GM21737 (cell line): ENCODE results near the gene TMEM161B.
"Not testable (repeated sequence)": the region's sequence is repeated elsewhere in the genome, so short reads cannot be mapped to it uniquely, and the experiment has no call there.

Experiments used
- ATAC-seq: cut with Tn5 transposase; IDR thresholded peaks from one replicate; pipeline ENCODE4 v1.9.1; 2021; ENCODE audit warnings: mild to moderate bottlenecking, moderate library complexity; ENCODE audit not compliant: unreplicated experiment

The TMEM161B gene

DNA sequence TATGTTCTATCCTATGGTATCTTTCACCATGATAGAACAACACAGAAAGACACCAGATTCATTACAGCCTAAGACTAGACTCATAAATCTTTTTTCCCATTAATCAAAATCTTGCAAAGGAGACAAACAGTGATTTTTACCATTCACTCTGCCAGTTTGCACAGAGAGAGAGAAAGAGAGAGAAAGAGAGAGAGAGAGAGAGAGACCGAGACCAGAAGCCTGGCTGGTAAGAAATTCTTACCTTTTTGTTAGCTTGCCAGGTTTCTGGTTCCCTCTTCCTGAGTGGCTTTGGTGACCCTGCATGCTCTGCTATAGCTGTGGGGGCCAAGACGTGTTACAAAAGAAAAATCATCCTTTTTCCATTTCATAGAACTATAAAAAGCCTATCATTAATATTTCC, 18.6 kb downstream of the TMEM161B start:
- no peak for ATAC-seq

DNA sequence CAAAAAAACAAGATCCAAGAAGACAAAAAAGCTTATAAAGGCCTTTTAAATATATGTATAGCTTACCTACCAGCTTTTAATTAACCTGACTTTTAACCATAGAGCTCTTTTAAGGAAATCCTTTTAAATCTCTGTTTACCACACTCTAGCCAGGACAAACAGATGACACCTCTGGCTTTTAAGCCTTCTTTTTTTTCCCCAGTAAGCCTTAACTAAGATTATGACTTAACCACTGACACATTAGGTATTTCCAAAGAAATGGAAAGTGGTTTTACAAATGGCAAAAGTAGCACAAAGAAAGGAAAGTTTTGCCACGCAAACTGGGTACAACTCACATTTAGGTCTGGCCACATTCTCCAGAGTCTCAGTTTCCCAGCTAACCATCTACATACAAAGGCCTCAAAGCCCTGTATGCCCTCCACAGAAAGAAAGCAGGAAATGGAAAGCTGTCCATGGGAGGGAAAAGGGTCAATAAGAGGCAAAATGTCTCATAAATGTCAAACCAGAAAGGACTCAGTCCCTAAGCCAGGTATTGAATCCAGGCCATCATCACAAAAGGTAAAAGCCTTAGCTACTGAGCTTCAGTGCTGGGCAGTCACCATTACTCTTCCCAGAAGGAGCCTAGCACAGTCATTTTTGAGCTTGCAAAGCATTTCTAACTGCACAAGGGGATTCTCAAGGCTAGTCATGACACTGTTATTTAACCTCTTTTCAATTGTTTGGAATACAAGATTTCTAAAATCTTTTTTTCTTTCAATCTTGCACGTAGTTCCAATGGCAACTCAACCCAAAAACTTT, 19.7 kb downstream of the TMEM161B start:
- ATAC-seq: no peak

DNA sequence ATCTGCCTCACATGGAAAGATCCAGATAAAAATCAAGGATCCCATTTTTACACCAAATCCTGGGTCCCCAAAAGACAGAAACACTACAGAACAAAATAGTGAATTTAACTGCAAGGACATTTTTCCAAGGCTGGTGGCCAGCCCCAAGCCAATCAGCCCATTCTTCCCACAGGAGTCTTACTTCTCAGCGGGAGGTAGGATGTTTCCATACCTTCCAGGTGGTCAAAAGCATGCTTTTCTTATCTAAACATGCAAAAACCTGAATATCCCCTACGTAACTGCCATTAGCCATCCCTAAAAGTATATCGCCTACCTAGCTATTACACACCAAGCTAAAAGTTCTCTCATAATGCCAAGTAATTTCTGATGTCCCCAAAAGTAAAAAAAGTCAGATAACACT, 20.6 kb downstream of the TMEM161B start:
- no peak for ATAC-seq

DNA sequence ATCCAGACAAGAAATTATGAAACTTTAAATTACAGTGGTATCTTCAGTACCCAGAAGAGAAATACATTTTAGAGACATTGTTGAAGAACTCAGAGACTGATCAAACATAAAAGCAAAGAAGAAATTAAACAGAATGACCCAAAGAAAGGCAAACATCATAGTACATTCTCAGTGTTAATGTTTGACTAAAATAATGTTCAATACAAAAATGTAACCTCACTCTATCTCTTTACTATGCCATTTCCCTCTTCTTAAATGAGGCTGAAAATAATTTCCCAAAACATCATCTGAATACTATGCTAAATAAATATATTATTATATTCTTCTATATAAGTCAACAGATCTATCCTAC, 22.8 kb downstream of the TMEM161B start:
- ATAC-seq: no peak

DNA sequence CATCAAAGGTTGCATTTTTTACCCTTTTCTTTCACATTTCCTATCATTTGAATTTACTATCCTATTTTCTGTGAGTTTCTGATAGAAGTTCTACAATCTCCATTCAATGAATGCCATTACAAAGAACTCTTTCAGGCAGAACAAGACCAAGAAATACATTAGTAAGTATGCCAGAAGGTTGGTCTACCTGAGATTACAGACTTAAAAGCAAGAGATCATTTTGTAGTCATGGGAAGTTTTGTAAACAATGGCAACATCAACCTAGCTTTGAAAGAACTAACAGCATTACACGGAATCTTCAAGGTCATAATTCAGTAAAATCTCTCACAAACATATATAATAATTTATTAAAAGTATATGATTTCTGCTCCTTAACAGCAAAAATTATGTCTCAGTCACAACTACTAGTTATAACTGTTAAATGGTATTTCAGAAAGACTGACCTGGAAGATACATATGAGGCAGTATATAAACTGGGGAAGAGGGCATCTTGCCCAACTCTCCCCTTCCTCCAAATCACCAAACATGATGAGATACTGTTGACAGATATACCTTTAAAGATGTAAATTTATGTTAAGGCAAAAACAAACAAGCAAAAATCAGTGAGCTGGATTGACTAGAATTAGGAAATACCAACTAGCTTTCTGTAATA, 23.3 kb downstream of the TMEM161B start:
- ATAC-seq: no peak

DNA sequence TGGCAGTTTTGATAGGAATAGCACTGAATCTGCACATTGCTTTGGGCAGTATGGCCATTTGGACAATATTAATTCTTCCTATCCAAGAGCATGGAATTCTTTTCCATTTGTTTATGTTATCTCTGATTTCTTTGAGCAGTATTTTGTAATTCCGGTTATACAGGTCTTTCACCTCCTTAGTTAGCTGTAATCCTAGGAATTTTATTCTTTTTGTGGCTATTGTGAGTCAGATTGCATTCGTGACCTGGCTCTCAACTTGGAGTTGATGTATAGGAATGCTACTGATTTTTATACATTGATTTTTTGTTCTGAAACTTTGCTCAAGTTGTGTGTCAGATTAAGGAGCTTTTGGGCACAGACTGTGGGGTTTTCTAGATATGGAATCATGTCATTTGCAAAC, 24.0 kb downstream of the TMEM161B start:
- no peak for ATAC-seq

DNA sequence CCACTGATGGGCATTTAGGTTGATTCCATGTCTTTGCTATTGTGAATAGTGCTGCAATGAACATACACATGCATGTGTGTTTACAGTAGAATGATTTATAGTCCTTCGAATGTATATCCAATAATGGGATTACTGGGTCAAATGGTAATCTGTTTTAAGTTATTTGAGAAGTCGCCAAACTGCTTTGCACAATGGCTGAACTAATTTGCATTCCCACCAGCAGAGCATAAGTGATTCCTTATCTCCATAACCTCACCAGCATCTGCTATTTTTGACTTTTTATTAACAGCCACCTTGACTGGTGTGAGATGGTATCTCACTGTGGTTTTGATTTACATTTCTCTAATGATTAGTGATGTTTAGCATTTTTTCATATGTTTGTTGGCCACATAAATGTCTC, 25.2 kb downstream of the TMEM161B start:
- not testable (repeated sequence) for ATAC-seq

DNA sequence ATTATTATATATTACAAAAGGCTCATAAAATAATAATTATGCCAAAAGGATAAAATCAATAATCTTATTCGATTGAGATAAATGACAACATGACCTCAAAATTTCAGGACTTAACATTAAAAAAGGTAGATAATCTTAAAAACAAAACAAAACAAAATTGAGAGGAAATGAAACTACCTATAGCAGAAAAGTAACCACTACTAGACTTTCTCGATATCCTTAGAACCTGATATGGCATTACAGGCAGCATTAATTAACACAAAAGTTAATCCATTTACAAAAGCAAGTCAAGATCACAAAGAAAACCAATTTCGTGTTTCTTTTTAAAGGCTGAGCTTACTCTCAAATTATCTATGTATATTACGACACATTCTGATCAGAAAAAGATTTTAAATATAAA, 29.9 kb downstream of the TMEM161B start:
- no peak for ATAC-seq

DNA sequence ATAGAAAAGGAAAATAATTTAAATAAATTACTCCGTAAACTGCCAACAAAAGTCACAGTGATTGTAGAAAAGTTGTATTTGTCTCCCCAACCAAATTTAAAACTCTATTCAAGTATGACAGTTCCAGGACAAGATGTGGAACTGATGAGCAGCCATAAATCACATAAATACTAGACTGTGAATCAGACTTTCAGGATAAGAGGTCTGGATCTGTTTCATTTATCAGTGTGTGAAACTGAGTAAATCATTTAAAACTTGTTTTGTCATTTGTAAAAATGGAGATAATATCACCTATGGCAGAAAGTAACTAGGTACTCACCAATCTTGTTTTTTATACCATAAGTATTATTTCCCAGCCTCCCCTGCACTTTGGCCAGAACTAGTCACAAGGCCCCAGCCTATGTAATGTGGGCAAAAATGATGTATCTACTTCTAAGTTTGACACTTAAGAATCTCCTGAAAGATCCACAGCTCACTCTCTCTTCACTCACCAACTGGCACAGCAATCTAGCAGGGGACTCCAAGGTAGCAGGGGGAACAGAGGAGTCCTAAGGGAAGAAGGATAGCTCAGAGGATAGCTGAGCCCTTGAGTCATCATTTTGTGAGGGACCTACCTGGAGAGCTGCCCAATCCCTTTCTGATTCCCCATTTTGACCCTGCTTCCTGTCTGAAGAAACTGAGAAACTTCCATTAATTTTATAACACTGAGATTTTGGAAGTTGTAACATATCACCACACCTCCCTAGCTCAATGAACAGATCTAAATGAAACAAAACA, 31.6 kb downstream of the TMEM161B start:
- no peak for ATAC-seq

DNA sequence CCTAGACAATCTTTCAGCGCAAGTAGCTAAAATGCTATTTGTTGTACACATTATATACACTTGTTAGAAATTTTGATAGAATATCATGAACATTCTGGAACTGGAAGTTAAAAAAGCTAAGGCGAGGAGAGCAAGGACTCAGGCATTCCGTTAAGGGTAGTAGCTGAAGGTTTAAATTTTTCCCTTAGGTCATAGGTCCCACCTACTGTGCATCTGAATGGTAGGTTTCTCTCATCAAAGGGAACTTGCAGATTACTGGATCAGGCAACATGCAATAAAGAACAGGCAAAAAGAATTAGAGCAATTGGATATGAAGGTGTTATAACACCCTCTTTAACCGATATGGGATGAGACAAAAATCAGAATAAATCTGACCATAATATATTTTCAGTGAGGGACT, 32.8 kb downstream of the TMEM161B start:
- ATAC-seq: no peak

DNA sequence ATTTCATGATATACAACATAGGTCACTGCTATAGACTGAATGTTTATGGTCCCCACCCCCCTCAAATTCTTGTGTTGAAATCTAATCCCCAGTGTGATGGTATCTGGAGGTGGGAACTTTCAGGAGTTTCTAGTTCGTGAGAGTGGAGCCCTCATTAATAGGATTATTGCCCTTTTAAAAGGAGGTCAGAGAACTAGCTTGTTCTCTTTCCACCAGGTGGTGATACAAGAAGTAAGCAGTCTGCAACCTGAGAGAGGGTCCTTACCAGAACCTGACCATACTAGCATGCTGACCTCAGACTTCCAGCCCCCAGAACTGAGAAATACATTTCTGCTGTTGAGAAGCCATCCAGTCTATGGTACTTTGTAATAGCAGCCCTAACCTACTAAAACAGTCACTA, 33.3 kb downstream of the TMEM161B start:
- no peak for ATAC-seq

DNA sequence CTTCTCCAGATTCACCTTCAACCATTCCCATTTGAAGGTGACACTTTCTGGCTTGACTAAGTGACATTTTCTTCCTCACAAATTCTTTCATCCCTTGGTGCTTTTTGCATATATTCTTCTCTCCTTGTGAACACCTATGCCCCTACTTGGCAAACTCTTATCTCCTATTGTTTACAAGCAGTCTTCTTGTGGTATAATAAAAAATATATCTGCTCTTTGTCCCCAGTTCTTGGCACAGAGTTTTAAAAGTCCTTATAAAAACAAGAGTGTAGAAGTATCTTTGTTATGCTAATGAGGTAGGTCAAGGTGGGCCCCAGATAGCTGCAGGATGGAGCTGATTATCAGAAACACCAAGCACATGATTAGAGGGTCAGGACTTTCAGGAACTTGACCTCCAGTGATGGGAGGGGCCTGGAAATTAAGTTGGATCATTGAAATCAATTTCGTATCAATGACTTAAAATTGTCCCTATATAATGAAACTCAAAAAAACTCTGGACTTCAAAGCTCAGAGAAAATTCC, 38.0 kb downstream of the TMEM161B start:
- no peak for ATAC-seq

DNA sequence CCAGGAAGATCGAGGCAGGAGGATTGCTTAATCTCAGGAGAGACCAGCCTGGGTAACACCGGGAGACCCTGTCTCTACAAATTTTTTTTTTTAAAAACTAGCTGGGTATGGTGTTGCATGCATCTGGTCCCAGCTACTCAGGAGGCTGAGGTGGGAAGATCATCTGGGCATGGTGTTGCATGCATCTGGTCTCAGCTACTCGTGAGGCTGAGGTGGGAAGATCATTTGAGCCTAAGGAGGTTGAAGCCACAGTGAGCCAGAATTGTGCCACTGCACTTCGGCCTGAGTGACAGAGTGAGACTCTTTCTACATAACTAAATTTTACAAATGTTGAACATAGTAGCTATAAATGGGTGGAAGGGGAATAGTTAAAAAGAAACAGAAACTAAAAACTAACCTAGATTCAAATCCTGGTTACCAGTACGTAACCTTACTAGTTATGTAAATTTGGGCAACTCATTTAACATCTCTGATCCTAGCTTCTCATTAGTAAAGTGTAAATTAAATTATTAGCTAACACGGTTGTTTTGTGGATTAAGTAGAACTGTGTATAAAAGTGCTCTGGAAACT, 41.7 kb downstream of the TMEM161B start:
- ATAC-seq: peak; percentile 83

DNA sequence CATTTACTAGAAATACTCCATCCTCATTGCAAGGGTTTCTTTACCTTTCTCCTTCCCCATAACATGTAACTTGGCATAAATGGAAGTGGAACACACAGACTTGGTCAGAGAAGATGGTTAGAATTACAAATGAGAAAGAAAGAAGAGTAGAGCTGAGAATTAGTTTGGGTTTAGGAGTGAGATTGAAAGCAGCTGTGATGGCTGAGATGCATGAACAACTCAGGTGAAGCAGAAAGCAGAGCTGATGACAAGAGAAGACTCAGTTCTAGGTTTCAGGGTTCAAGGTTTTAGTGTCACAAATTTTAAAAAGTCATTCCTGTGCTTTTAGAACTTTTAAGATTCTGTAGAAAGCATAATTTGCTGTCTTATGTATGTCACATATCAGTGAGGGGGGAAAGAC, 54.0 kb downstream of the TMEM161B start:
- no peak for ATAC-seq

DNA sequence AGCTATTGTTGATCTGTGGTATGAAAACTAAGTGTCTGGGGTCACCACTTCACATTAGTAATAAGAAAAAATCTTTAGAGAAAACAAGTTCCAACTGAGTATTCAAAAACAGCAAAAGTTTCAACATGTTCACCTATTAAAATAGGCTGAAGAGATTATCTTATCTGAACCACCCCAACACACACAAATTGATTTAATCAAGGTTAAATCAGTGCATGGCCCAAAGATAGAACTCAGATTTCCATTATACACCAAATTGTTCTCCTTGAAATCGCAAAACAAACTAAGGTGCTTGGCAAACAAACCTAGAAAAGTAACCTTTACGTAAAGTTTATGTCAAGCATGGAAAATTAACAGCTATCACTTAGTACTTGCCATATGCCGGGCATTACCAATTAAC, 61.1 kb downstream of the TMEM161B start:
- ATAC-seq: no peak

DNA sequence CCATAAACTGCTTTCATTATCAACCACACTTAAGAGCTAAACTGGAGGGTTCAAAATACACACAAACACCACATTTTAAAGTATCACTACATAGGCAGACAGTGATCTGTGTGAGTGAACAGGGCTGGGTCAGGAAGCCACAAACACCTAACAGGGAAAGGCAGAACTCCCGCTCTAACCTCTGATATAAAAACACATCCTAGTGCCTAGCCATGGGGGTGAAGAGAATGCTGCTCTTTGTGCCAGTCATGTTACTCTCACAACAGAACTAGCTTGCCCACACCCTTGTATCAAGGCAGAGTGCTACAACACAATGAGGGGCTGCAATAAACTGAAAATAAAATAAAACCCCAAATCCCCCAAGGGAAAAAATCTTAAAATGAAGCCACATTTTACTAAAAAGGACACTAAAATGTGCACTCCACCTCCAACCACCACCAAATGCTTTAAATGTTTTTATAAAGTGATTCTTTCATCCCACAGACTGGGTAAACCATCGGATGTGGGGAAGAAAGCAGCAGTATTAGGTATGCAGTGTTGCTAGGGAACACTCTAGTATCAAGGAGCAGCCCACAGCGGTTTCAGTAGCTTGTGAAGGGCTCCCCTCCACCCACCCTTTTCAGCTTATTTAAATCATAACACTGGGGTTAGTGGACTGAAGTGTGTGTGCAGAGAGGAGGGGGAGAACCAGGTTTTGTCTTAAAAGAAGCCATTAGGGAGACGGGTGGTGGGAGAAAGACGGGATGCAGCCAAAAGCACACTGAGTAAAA, 64.5 kb downstream of the TMEM161B start:
- ATAC-seq: no peak

DNA sequence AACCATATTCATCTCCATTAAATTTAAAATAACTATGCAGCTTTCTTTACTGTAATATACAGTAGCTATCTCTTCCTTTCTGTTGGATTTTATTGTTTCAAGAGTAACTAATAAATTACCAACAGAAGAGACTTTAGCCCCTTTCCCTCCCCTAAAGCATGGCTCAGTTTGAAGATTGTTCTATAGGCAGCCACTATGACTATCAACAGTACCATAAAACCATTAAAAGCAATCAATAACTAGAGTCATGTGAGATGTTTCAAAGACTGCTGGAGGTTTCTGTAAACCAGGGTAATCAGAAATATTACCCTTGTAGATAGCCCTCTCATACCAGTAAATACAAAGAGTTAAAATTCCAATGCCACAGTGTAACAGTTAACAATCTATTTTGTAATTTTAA, 73.0 kb downstream of the TMEM161B start:
- ATAC-seq: no peak

DNA sequence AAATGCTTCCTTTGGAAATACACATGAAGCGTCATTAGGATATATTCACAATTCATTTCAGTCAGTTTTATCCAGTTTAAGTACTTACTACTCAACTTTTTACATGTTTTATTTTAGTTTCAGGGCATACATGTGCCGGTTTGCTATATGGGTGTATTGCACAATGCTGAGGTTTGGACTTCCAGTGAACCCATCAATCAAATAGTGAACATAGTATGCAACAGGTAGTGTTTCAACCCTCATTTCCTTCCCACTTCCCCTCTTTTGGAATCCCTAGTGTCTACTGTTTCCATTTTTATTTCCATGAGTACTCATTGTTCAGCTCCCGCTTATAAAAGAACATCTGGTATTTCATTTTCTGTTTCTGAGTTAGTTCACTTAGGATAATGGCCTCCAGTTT, 74.7 kb downstream of the TMEM161B start:
- ATAC-seq: no peak

DNA sequence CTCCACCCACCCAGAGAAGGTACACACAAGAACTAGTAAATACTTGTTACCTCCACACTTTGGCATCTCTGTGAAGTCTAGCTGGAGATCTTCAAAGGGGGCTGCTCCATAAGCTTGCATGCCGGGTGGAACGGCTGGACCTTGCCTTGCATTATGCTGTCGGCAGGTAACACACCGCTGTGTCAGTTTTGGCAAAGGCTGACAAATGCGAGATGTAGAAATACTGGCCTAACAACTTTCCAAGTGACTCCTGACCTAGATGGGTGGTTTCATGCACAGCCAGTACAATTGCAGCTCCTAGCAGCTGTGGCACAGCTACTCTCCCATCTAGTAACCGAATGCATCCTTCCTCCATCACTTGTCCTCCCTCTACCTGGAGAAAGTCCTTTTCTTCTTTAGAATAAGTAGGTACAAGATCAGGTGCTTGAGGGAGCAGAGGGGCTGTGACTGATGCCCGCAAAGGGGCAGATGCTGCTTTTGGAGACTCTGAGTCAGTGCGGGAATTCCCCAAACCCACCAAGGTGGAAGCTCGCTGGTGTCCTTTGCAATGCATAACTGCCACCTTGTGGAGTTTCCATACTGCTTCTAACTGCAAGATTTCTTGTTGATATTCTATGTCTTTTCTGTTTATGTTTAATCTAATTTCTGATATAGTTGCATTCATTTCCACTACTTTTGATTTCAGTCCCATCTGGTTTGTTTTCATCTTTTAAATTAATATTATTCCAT, 78.4 kb downstream of the TMEM161B start:
- ATAC-seq: no peak

DNA sequence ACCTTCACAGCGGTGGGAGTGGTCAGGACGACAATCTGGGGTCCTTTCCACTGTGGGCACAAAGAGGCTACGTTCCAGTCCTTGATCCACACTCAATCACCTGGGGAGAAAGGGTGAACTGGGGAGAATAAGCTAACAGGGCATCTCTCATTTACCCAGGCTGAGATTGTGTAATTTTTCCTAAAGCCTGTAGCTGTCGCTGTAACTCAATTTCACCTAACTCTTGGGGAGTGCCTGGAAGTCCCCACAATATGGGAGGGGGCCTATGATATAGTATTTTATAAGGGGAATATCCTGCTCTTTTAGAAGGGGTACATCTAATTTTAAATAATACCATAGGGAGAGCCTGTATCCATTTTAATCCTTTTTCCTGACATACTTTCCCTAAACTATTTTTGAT, 79.2 kb downstream of the TMEM161B start:
- ATAC-seq: not testable (repeated sequence)
